Fibroblast of lung (primary cell): ENCODE results near the gene LIPA. TPM values are rescaled to one million over a fixed set of nuclear protein-coding genes. Genes with fewer than 3 reads are reported as not detected.
A peak's percentile ranks its signal among the peaks of the same experiment; 100 is the strongest.
"Not testable (repeated sequence)": the region's sequence is repeated elsewhere in the genome, so short reads cannot be mapped to it uniquely, and the experiment has no call there.

Source experiments
- DNase-seq, 2 donors: peaks; one replicate each; pipeline versions ENCODE4 v3.0.0 to v3.0.0-alpha.2; 2010; ENCODE audit warnings: low read depth in 2 of 2
- H2AFZ ChIP-seq: 2 replicates; pipeline ENCODE4 v1.5.1; 2012; ENCODE audit warnings: low read length, control low read depth, inconsistent platforms
- H3K27ac ChIP-seq: 2 replicates; pipeline ENCODE4 v1.5.1; 2011; ENCODE audit warnings: low read length, control low read depth; ENCODE audit not compliant: insufficient read depth
- H3K27me3 ChIP-seq: 2 replicates; pipeline ENCODE4 v1.5.1; 2011; ENCODE audit warnings: mild to moderate bottlenecking, low read length; ENCODE audit not compliant: control insufficient read depth, insufficient read depth
- H3K36me3 ChIP-seq: 2 replicates; pipeline ENCODE4 v1.5.1; 2011; ENCODE audit warnings: low read length; ENCODE audit not compliant: control insufficient read depth, insufficient read depth
- H3K4me1 ChIP-seq: 2 replicates; pipeline ENCODE4 v1.5.1; 2011; ENCODE audit warnings: low read length; ENCODE audit not compliant: control insufficient read depth, insufficient read depth; ENCODE audit errors: extremely low read depth
- H3K4me2 ChIP-seq: 2 replicates; pipeline ENCODE4 v1.5.1; 2011; ENCODE audit warnings: low read length, control low read depth; ENCODE audit not compliant: insufficient read depth; ENCODE audit errors: extremely low read depth
- H3K4me3 ChIP-seq, 4 experiments: fragments of 200-600 bp in 1 of 4; sonication (generic) in 1 of 4; replicated peaks in 1 of 4; 2 replicates each; pipeline ENCODE4 v1.5.1; 2011 to 2016; ENCODE audit warnings: low read length in 4 of 4, low read depth in 3 of 4, mild to moderate bottlenecking in 3 of 4, control low read depth in 2 of 4, inconsistent platforms in 1 of 4, mixed read lengths in 1 of 4; ENCODE audit not compliant: insufficient read depth in 1 of 4; ENCODE audit errors: control extremely low read depth in 1 of 4
- H3K79me2 ChIP-seq: 2 replicates; pipeline ENCODE4 v1.5.1; 2012; ENCODE audit warnings: mild to moderate bottlenecking, low read length, inconsistent platforms; ENCODE audit not compliant: control insufficient read depth, insufficient read depth
- H3K9ac ChIP-seq: 2 replicates; pipeline ENCODE4 v1.5.1; 2011; ENCODE audit warnings: mild to moderate bottlenecking, low read length, control low read depth; ENCODE audit not compliant: insufficient read depth
- H3K9me3 ChIP-seq: 2 replicates; pipeline ENCODE4 v1.5.1; 2012; ENCODE audit warnings: low read depth, low read length; ENCODE audit not compliant: control insufficient read depth, insufficient read depth
- H4K20me1 ChIP-seq: 2 replicates; pipeline ENCODE4 v1.5.1; 2011; ENCODE audit warnings: low read length; ENCODE audit not compliant: control insufficient read depth, insufficient read depth; ENCODE audit errors: extremely low read depth
- CTCF ChIP-seq, 2 donors: IDR thresholded peaks in 1 of 2; conservative IDR thresholded peaks in 1 of 2; 1 replicate in 1 of 2; 2 replicates in 1 of 2; pipeline ENCODE4 v1.5.1; 2011 to 2012; ENCODE audit warnings: low read length in 2 of 2, control low read depth in 1 of 2, inconsistent platforms in 1 of 2, low read depth in 1 of 2, mild to moderate bottlenecking in 1 of 2
- EZH2 ChIP-seq: IDR thresholded peaks from 2 replicates; pipeline ENCODE4 v1.5.1; 2012; ENCODE audit warnings: low read length, control low read depth, mild to moderate bottlenecking; ENCODE audit errors: missing control alignments
- polyA plus RNA-seq, 2 donors: library from polyadenylated mRNA; depleted of rRNA in 1 of 2; stranded (reverse) in 1 of 2; unstranded in 1 of 2; fragments of >200 nt; gene quantifications; 2 replicates each; pipeline ENCODE4 v1.2.1, GENCODE V29; 2011 to 2012; ENCODE audit warnings: missing spikeins in 1 of 2
- total RNA-seq: library from RNA; depleted of rRNA; stranded (reverse); fragments of >200 nt; gene quantifications from 2 replicates; pipeline ENCODE4 v1.2.1, GENCODE V29; 2014

The LIPA gene
- total and polyA plus RNA-seq, 2 donors (not counting 1 experiment from before 2014, with no cell fraction given), result 72.3 to 105 TPM

DNA sequence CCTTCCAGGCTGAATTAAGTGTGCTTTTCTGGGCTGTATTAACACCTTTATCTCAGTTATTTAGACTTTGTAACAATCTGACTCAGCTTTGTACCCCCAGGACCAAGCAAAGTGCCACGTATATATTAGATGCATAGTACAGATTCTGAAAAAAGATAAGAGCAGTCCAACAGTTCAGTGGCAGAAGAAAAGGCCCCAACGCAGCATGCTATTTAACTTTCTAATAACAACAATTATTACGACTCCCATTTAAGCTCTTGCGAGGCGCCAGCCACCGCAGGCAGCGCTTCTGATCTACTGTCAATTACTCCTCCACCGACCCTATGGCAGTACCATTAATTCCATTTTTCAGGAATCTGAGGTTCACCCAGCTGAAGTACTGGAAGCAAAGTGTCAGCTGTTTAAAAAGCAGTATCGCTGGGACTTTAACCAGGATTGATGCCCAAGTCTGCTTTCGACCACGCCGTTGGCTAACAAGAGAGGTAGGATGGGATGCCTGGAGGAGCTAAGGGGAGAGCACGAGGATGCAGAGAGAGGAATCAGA is 638 bp downstream of the LIPA start:
- peaks cover 5% of the 10 kb centered on the region for H3K79me2 ChIP-seq
- TF ChIP-seq EZH2 (no peak), CTCF (conservative IDR thresholded peaks at IDR 0.05 in 1 of 2, IDR thresholded peaks at IDR 0.05 in 1 of 2; ENCODE audit: low read depth in 1 of 2, low read length in 2 of 2) (no peak)
- peak overlapping the region; percentile 86 for H3K4me2 ChIP-seq
- no peaks in the 10 kb centered on the region for H4K20me1 ChIP-seq
- peak overlapping the region; percentile 64 for H3K9ac ChIP-seq
- peak overlapping the region; percentile 91 to 99 (median 94) for H3K4me3 ChIP-seq
- no peaks in the 10 kb centered on the region for H3K9me3 ChIP-seq
- no peaks in the 10 kb centered on the region for H3K36me3 ChIP-seq
- DNase-seq, result no peak
- H3K27ac ChIP-seq, result peak overlapping the region; percentile 51
- no peaks in the 10 kb centered on the region for H3K27me3 ChIP-seq
- peak overlapping the region; percentile 87 for H2AFZ ChIP-seq
- no peaks in the 10 kb centered on the region for H3K4me1 ChIP-seq

GRCh38 chr10:89248990-89249389 is 2.6 kb downstream of the LIPA start:
- Histone ChIP-seq H3K4me3 (no peak overlapping the region), H3K27ac (no peak overlapping the region), H4K20me1 (no peaks in the 10 kb centered on the region), H3K9ac (no peak overlapping the region), H3K4me1 (no peaks in the 10 kb centered on the region), H3K9me3 (no peaks in the 10 kb centered on the region), H3K27me3 (no peaks in the 10 kb centered on the region), H3K79me2 (peaks cover 5% of the 10 kb centered on the region), H3K36me3 (no peaks in the 10 kb centered on the region), H2AFZ (no peak overlapping the region), H3K4me2 (no peak overlapping the region)
- no peak for TF ChIP-seq CTCF (conservative IDR thresholded peaks at IDR 0.05 in 1 of 2, IDR thresholded peaks at IDR 0.05 in 1 of 2; ENCODE audit: low read depth in 1 of 2, low read length in 2 of 2)
- no peak for TF ChIP-seq EZH2
- DNase-seq, result no peak

DNA sequence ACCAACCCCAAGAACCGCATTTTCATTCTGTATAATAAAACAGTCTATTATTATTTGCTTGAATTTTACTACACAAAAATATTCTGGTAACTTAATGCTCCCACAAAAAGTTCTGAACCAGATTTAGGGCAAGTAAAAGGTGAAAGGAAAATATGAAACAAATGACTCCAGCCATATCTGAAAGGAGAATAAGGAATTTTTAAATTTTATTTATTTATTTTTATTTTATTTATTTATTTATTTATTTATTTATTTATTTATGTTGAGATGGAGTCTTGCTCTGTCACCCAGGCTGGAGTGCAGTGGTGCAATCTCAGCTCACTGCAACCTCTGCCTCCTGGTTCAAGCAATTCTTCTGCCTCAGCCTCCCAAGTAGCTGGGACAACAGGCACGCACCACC is 4.0 kb downstream of the LIPA start:
- H3K27ac ChIP-seq, H3K27me3 ChIP-seq, DNase-seq, H3K79me2 ChIP-seq, H3K4me2 ChIP-seq, H3K4me1 ChIP-seq, H3K36me3 ChIP-seq, H2AFZ ChIP-seq, H3K9me3 ChIP-seq, H4K20me1 ChIP-seq, H3K4me3 ChIP-seq, H3K9ac ChIP-seq: not testable (repeated sequence)
